Measurements from ENCODE around the gene MYLK.

GRCh38 chr3:123628996-123629746, 255.0 kb downstream of the MYLK start:
- TF ChIP-seq CTCF (IDR thresholded peaks at IDR 0.05) (no peak), POLR2A (IDR thresholded peaks at IDR 0.05) (no peak), EP300 (IDR thresholded peaks at IDR 0.05) (no peak)
